ENCODE data around the gene EPS15. TPM values are rescaled to one million over a fixed set of nuclear protein-coding genes. Genes with fewer than 3 reads are reported as not detected.

The EPS15 gene
- total and polyA plus RNA-seq, 2 experiments from 2014 or later, result 31.0 to 76.5 TPM

DNA sequence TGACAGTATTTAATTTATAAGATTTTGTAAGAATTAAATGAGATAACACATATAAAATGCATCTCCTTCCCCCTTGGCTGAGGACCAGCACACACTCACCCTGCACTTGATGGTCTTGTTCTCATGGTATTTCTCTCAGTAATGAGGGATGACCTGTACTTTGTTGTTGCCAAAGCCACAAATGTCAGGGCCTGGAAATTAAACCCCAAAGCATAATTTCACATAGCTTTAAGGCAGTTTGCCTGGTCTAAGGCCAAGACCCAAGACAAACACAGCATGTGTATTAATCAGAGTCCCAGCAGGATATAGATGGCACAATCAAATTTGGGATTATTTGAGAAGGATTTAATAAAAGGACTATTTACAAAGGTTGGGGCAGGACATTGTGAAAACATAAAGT, 48.6 kb upstream of the EPS15 start (continued):
- TF ChIP-seq, protein P1, sequence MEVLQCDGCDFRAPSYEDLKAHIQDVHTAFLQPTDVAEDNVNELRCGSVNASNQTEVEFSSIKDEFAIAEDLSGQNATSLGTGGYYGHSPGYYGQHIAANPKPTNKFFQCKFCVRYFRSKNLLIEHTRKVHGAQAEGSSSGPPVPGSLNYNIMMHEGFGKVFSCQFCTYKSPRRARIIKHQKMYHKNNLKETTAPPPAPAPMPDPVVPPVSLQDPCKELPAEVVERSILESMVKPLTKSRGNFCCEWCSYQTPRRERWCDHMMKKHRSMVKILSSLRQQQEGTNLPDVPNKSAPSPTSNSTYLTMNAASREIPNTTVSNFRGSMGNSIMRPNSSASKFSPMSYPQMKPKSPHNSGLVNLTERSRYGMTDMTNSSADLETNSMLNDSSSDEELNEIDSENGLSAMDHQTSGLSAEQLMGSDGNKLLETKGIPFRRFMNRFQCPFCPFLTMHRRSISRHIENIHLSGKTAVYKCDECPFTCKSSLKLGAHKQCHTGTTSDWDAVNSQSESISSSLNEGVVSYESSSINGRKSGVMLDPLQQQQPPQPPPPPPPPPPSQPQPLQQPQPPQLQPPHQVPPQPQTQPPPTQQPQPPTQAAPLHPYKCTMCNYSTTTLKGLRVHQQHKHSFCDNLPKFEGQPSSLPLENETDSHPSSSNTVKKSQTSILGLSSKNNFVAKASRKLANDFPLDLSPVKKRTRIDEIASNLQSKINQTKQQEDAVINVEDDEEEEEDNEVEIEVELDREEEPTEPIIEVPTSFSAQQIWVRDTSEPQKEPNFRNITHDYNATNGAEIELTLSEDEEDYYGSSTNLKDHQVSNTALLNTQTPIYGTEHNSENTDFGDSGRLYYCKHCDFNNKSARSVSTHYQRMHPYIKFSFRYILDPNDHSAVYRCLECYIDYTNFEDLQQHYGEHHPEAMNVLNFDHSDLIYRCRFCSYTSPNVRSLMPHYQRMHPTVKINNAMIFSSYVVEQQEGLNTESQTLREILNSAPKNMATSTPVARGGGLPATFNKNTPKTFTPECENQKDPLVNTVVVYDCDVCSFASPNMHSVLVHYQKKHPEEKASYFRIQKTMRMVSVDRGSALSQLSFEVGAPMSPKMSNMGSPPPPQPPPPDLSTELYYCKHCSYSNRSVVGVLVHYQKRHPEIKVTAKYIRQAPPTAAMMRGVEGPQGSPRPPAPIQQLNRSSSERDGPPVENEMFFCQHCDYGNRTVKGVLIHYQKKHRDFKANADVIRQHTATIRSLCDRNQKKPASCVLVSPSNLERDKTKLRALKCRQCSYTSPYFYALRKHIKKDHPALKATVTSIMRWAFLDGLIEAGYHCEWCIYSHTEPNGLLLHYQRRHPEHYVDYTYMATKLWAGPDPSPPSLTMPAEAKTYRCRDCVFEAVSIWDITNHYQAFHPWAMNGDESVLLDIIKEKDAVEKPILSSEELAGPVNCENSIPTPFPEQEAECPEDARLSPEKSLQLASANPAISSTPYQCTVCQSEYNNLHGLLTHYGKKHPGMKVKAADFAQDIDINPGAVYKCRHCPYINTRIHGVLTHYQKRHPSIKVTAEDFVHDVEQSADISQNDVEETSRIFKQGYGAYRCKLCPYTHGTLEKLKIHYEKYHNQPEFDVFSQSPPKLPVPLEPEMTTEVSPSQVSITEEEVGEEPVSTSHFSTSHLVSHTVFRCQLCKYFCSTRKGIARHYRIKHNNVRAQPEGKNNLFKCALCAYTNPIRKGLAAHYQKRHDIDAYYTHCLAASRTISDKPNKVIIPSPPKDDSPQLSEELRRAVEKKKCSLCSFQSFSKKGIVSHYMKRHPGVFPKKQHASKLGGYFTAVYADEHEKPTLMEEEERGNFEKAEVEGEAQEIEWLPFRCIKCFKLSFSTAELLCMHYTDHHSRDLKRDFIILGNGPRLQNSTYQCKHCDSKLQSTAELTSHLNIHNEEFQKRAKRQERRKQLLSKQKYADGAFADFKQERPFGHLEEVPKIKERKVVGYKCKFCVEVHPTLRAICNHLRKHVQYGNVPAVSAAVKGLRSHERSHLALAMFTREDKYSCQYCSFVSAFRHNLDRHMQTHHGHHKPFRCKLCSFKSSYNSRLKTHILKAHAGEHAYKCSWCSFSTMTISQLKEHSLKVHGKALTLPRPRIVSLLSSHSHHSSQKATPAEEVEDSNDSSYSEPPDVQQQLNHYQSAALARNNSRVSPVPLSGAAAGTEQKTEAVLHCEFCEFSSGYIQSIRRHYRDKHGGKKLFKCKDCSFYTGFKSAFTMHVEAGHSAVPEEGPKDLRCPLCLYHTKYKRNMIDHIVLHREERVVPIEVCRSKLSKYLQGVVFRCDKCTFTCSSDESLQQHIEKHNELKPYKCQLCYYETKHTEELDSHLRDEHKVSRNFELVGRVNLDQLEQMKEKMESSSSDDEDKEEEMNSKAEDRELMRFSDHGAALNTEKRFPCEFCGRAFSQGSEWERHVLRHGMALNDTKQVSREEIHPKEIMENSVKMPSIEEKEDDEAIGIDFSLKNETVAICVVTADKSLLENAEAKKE (CRISPR knock-in tag; IDR thresholded peaks at IDR 0.05), result no peak
- TF ChIP-seq, protein P2, sequence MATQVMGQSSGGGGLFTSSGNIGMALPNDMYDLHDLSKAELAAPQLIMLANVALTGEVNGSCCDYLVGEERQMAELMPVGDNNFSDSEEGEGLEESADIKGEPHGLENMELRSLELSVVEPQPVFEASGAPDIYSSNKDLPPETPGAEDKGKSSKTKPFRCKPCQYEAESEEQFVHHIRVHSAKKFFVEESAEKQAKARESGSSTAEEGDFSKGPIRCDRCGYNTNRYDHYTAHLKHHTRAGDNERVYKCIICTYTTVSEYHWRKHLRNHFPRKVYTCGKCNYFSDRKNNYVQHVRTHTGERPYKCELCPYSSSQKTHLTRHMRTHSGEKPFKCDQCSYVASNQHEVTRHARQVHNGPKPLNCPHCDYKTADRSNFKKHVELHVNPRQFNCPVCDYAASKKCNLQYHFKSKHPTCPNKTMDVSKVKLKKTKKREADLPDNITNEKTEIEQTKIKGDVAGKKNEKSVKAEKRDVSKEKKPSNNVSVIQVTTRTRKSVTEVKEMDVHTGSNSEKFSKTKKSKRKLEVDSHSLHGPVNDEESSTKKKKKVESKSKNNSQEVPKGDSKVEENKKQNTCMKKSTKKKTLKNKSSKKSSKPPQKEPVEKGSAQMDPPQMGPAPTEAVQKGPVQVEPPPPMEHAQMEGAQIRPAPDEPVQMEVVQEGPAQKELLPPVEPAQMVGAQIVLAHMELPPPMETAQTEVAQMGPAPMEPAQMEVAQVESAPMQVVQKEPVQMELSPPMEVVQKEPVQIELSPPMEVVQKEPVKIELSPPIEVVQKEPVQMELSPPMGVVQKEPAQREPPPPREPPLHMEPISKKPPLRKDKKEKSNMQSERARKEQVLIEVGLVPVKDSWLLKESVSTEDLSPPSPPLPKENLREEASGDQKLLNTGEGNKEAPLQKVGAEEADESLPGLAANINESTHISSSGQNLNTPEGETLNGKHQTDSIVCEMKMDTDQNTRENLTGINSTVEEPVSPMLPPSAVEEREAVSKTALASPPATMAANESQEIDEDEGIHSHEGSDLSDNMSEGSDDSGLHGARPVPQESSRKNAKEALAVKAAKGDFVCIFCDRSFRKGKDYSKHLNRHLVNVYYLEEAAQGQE (IDR thresholded peaks at IDR 0.05; ENCODE audit: unreplicated experiment), result no peak
- TF ChIP-seq EZH2phosphoT487 (IDR thresholded peaks at IDR 0.05; ENCODE audit: unreplicated experiment) (no peak), POLR2AphosphoS5 (IDR thresholded peaks at IDR 0.05; ENCODE audit: low read depth) (no peak)

DNA sequence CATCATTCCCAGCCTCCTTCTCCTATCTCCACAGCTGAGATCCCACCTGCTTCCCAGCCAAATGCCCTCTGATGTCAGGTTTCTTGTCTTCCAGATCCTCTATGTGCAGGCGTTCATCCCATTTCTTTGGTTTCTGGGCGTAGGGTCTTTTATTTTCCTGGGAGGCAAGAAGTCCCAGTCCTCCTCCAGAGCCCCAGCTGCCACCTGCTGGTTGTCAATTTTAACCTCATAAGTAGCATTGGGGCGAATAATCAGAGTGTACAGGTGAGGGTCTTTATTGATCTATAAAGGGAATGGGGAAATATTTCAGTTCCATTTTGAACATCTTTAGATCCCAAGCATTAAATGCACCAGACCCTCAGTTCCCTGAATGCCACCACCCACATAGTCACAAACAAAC, 47.2 kb upstream of the EPS15 start:
- Histone ChIP-seq H3K4me2 (no peak overlapping the region), H3F3A (replicated peaks; ENCODE audit: low read depth) (no peaks in the 10 kb centered on the region), H3K27me3 (ENCODE audit: insufficient read depth) (no peaks in the 10 kb centered on the region), H2AFZ (no peak overlapping the region), H3K4me1 (ENCODE audit: insufficient read depth) (peaks cover 13% of the 10 kb centered on the region), H3K9me2 (ENCODE audit: insufficient read depth) (no peaks in the 10 kb centered on the region), H3K36me3 (ENCODE audit: insufficient read depth) (no peaks in the 10 kb centered on the region), H3K27ac (ENCODE audit: low read depth) (no peak overlapping the region), H3K79me2 (replicated peaks; ENCODE audit: insufficient read depth) (no peaks in the 10 kb centered on the region), H4K20me1 (replicated peaks; ENCODE audit: insufficient read depth) (no peaks in the 10 kb centered on the region), H3K4me3 (no peak overlapping the region)
- ATAC-seq (no peak), DNase-seq (ENCODE audit: low spot score) (no peak)
- peaks cover 2% of the 10 kb centered on the region for H3K27me3 Mint-ChIP-seq (ENCODE audit: insufficient read depth, low read depth, poor library complexity)
- H3K27ac Mint-ChIP-seq, result no peak overlapping the region
- no peaks in the 10 kb centered on the region for H3K9me3 Mint-ChIP-seq
- peaks cover 17% of the 10 kb centered on the region for H3K4me1 Mint-ChIP-seq
- no peaks in the 10 kb centered on the region for H3K36me3 Mint-ChIP-seq (ENCODE audit: low read depth)
- no peak overlapping the region for H3K4me3 Mint-ChIP-seq
- no peak for TF ChIP-seq CREB1 (CRISPR knock-in tag; IDR thresholded peaks at IDR 0.05; ENCODE audit: low read depth)
- TF ChIP-seq EZH2 (IDR thresholded peaks at IDR 0.05; ENCODE audit: low read depth, unreplicated experiment), result no peak
- TF ChIP-seq, protein P1 (CRISPR knock-in tag; IDR thresholded peaks at IDR 0.05), result no peak
